H1 (cell line): ENCODE measurements around the gene NSD2. TPM values are rescaled to one million over a fixed set of nuclear protein-coding genes. Genes with fewer than 3 reads are reported as not detected.

Source experiments
- ATF3 ChIP-seq: IDR thresholded peaks from 2 replicates; pipeline ENCODE4 v1.6.1; 2011; ENCODE audit warnings: low read depth, mild to moderate bottlenecking, low read length; ENCODE audit not compliant: insufficient read depth
- BCL11A ChIP-seq, 2 experiments: IDR thresholded peaks; one replicate each; pipeline ENCODE4 v1.6.1; 2011; ENCODE audit warnings: low read depth in 2 of 2, low read length in 2 of 2, mild to moderate bottlenecking in 2 of 2
- CBX5 ChIP-seq: fragments of 300-800, 300-1000 bp; sonication (generic); IDR thresholded peaks from 2 replicates; pipeline ENCODE4 v1.7.1; 2016; ENCODE audit warnings: antibody characterized with exemption, low read length, low read depth
- CREB1 ChIP-seq: IDR thresholded peaks from 2 replicates; pipeline ENCODE4 v1.6.1; 2012; ENCODE audit warnings: inconsistent platforms
- CTCF ChIP-seq, 3 experiments: IDR thresholded peaks; 1 replicate in 2 of 3; 2 replicates in 1 of 3; pipeline versions ENCODE4 v1.5.1 to v1.6.1; 2011; ENCODE audit warnings: low read length in 3 of 3, mild to moderate bottlenecking in 3 of 3, inconsistent platforms in 2 of 3, low read depth in 1 of 3, moderate library complexity in 1 of 3; ENCODE audit not compliant: insufficient read depth in 1 of 3; ENCODE audit errors: control extremely low read depth in 1 of 3
- E2F6 ChIP-seq: IDR thresholded peaks from 2 replicates; pipeline ENCODE4 v1.6.1; 2012; ENCODE audit warnings: inconsistent platforms
- EZH2 ChIP-seq: fragments of 200-600 bp; sonication (generic); IDR thresholded peaks from 2 replicates; pipeline ENCODE4 v1.7.1; 2012; ENCODE audit warnings: low read depth, mild to moderate bottlenecking, moderate library complexity, low read length, inconsistent platforms; ENCODE audit not compliant: severe bottlenecking
- FOSL1 ChIP-seq: IDR thresholded peaks from 2 replicates; pipeline ENCODE4 v1.6.1; 2011; ENCODE audit warnings: mild to moderate bottlenecking, low read depth, low read length, moderate library complexity; ENCODE audit not compliant: insufficient read depth
- HDAC6 ChIP-seq: IDR thresholded peaks from one replicate; pipeline ENCODE4 v1.7.1; 2012; ENCODE audit warnings: low read depth, mild to moderate bottlenecking, inconsistent platforms, low read length, moderate library complexity
- KDM4A ChIP-seq: IDR thresholded peaks from one replicate; pipeline ENCODE4 v1.7.1; 2012; ENCODE audit warnings: low read depth, mild to moderate bottlenecking, moderate library complexity, low read length, inconsistent platforms; ENCODE audit not compliant: severe bottlenecking
- NANOG ChIP-seq: IDR thresholded peaks from 2 replicates; pipeline ENCODE4 v1.6.1; 2011; ENCODE audit warnings: low read length, low read depth, mild to moderate bottlenecking, inconsistent platforms; ENCODE audit not compliant: insufficient read depth, poor library complexity, severe bottlenecking
- POLR2AphosphoS5 ChIP-seq: IDR thresholded peaks from 2 replicates; pipeline ENCODE4 v1.6.1; 2011; ENCODE audit warnings: low read depth, low read length
- RFX5 ChIP-seq: IDR thresholded peaks from 2 replicates; pipeline ENCODE4 v1.6.1; 2011; ENCODE audit warnings: low read depth, low read length, improper control_type of control experiment, borderline replicate concordance
- RNF2 ChIP-seq: fragments of 200-900, 300-1000 bp; sonication (generic); IDR thresholded peaks from 2 replicates; pipeline ENCODE4 v1.7.1; 2016; ENCODE audit warnings: borderline replicate concordance, low read depth, mild to moderate bottlenecking, antibody characterized with exemption, low read length; ENCODE audit not compliant: poor library complexity, severe bottlenecking; ENCODE audit errors: missing control alignments
- SIN3A ChIP-seq, 2 experiments: IDR thresholded peaks in 1 of 2; conservative IDR thresholded peaks in 1 of 2; 2 replicates each; pipeline ENCODE4 v1.6.1; 2011 to 2012; ENCODE audit warnings: low read length in 2 of 2, improper control_type of control experiment in 1 of 2, low read depth in 1 of 2, mild to moderate bottlenecking in 1 of 2
- SRF ChIP-seq: IDR thresholded peaks from 2 replicates; pipeline ENCODE4 v1.6.1; 2011; ENCODE audit warnings: mild to moderate bottlenecking, low read depth, low read length, moderate library complexity
- SUZ12 ChIP-seq: fragments of 200-600 bp; sonication (generic); IDR thresholded peaks from 2 replicates; pipeline ENCODE4 v1.6.1; 2012; ENCODE audit warnings: mild to moderate bottlenecking, inconsistent platforms, low read length, moderate library complexity, mixed read lengths
- TCF12 ChIP-seq: IDR thresholded peaks from 2 replicates; pipeline ENCODE4 v1.6.1; 2011; ENCODE audit warnings: low read depth, mild to moderate bottlenecking, low read length
- TEAD4 ChIP-seq: IDR thresholded peaks from 2 replicates; pipeline ENCODE4 v1.6.1; 2012; ENCODE audit warnings: low read depth, low read length, inconsistent platforms, mixed read lengths
- polyA plus RNA-seq, 7 experiments: library from polyadenylated mRNA; depleted of rRNA in 3 of 7; stranded (reverse) in 5 of 7; unstranded in 2 of 7; fragments of >200 nt in 5 of 7; fragments of 200-250 nt in 2 of 7; gene quantifications; 1 replicate in 5 of 7; 2 replicates in 1 of 7; 4 replicates in 1 of 7; pipeline versions ENCODE4 v1.2.1 to v1.2.3, GENCODE V29; 2011 to 2013; ENCODE audit warnings: missing spikeins in 2 of 7, mixed read lengths in 2 of 7
- total RNA-seq: library from RNA; stranded (reverse); fragmentation: NEBNext Ultra II Directional; extraction: Animal tissue kit (Norgen Biotek cat#: 25700); gene quantifications from 2 replicates; pipeline ENCODE4 v1.2.1, GENCODE V29; 2021

Gene NSD2
- total and polyA plus RNA-seq, 2 of the 8 experiments (the other 6 are each of a cell fraction or from before 2014, with no cell fraction given) = 26.7 to 129 TPM

GRCh38 chr4:1870578-1871443 is at the start of gene NSD2 (continued):
- TF ChIP-seq RNF2 = no peak
- peak; percentile 99 for TF ChIP-seq E2F6
- 0 out of 4 replicates have a peak, but pooled peaks have one; percentile 5 to 8 for TF ChIP-seq SIN3A (conservative IDR thresholded peaks at IDR 0.05 in 1 of 2, IDR thresholded peaks at IDR 0.05 in 1 of 2; ENCODE audit: low read depth in 1 of 2, low read length in 2 of 2)
- TF ChIP-seq SRF = no peak
- TF ChIP-seq KDM4A = peak; percentile 99
- no peak for TF ChIP-seq TEAD4
- no peak for TF ChIP-seq FOSL1
- no peak for TF ChIP-seq CTCF (IDR thresholded peaks at IDR 0.05; ENCODE audit: control extremely low read depth in 1 of 3, insufficient read depth in 1 of 3, low read depth in 1 of 3, low read length in 3 of 3)
- peak; percentile 55; the same call in 1 of the 2 replicates for TF ChIP-seq POLR2AphosphoS5
- no peak for TF ChIP-seq HDAC6
- no peak for TF ChIP-seq SUZ12
- no peak for TF ChIP-seq EZH2
- TF ChIP-seq CBX5 = no peak
- TF ChIP-seq ATF3 = no peak
- TF ChIP-seq RFX5 = no peak
- TF ChIP-seq TCF12 = no peak
- TF ChIP-seq NANOG = no peak
- TF ChIP-seq CREB1 = peak; percentile 55
- no peak for TF ChIP-seq BCL11A (IDR thresholded peaks at IDR 0.05; ENCODE audit: low read depth in 2 of 2, low read length in 2 of 2)
